ENCODE measurements around the gene MED9. TPM values are rescaled to one million over a fixed set of nuclear protein-coding genes. Genes with fewer than 3 reads are reported as not detected.

The MED9 gene
- total and polyA plus RNA-seq, 10 of the 15 experiments (the other 5 are each of a cell fraction or from before 2014, with no cell fraction given): 1.5 to 22.4 (median 14.8) TPM

- TF ChIP-seq CUX1 (IDR thresholded peaks at IDR 0.05; ENCODE audit: insufficient replicate concordance, low read depth, low read length) (no peak), ZNF274 (IDR thresholded peaks at IDR 0.05; ENCODE audit: insufficient read depth, insufficient read length) (no peak), ESRRA (IDR thresholded peaks at IDR 0.05; ENCODE audit: low read length) (no peak), STAT1 (conservative IDR thresholded peaks at IDR 0.05) (no peak)
Observed at GRCh38 chr17:17508646-17509591, 32.1 kb downstream of the MED9 start (continued).
